ENCODE data around the gene FRMD5.

DNA sequence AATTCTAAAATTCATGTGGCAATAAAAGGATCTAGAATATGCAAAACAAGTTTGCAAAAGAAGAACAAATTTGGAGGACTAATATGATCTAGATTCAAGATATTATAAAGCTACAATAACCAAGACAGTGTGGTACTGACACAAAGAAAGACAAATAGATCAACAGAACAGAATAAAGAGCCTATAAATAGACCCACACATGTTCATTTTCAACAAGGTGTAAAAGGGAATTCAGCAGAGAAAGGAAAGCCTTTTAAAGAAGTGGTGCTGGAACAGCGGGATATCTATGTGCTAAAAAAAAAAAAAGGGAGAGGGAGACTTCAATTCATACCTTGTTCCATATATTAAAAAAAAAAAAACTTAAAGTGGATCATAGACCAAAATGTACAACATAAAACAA, 219.3 kb downstream of the FRMD5 start:
- TF ChIP-seq, protein P1, sequence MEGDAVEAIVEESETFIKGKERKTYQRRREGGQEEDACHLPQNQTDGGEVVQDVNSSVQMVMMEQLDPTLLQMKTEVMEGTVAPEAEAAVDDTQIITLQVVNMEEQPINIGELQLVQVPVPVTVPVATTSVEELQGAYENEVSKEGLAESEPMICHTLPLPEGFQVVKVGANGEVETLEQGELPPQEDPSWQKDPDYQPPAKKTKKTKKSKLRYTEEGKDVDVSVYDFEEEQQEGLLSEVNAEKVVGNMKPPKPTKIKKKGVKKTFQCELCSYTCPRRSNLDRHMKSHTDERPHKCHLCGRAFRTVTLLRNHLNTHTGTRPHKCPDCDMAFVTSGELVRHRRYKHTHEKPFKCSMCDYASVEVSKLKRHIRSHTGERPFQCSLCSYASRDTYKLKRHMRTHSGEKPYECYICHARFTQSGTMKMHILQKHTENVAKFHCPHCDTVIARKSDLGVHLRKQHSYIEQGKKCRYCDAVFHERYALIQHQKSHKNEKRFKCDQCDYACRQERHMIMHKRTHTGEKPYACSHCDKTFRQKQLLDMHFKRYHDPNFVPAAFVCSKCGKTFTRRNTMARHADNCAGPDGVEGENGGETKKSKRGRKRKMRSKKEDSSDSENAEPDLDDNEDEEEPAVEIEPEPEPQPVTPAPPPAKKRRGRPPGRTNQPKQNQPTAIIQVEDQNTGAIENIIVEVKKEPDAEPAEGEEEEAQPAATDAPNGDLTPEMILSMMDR (IDR thresholded peaks at IDR 0.05; ENCODE audit: low read length) = no peak
- no peak for TF ChIP-seq EZH2 (optimal IDR thresholded peaks at IDR 0.05; ENCODE audit: low read depth, low read length)

Measured in MM.1S (cell line).